Measurements from ENCODE around the gene SUPT6H. TPM values are rescaled to one million over a fixed set of nuclear protein-coding genes. Genes with fewer than 3 reads are reported as not detected.

Gene SUPT6H
- total RNA-seq, 1 donor from 2014 or later: 29.9 TPM

- Histone ChIP-seq H3K9ac (no peak overlapping the region), H3K9me3 (ENCODE audit: low read depth) (no peaks in the 10 kb centered on the region), H3K36me3 (peaks cover 7% of the 10 kb centered on the region), H3K27ac (peak overlapping the region; percentile 100), H3K79me2 (ENCODE audit: low read depth) (peaks cover 48% of the 10 kb centered on the region), H3K4me3 (peak overlapping the region; percentile 78), H3K27me3 (no peaks in the 10 kb centered on the region), H4K20me1 (ENCODE audit: low read depth) (peaks cover 64% of the 10 kb centered on the region), H3F3A (ENCODE audit: low read depth) (peaks cover 77% of the 10 kb centered on the region), H3K4me1 (peaks cover 16% of the 10 kb centered on the region), H3K4me2 (peak overlapping the region; percentile 88), H2AFZ (replicated peaks) (no peak overlapping the region)
- H3K27me3 Mint-ChIP-seq (ENCODE audit: insufficient read depth, low read depth): peaks cover 4% of the 10 kb centered on the region
- DNase-seq (ENCODE audit: low spot score): no peak
- peaks cover 31% of the 10 kb centered on the region for H3K4me1 Mint-ChIP-seq
- peak overlapping the region; percentile 91 for H3K4me3 Mint-ChIP-seq
- H3K27ac Mint-ChIP-seq: peak overlapping the region; percentile 53
- H3K9me3 Mint-ChIP-seq: no peaks in the 10 kb centered on the region
- peaks cover 4% of the 10 kb centered on the region for H3K36me3 Mint-ChIP-seq
- TF ChIP-seq EZH2 (IDR thresholded peaks at IDR 0.05) (no peak), EZH2phosphoT487 (IDR thresholded peaks at IDR 0.05) (no peak), CTCF (IDR thresholded peaks at IDR 0.05) (no peak)
Measured at GRCh38 chr17:28745786-28746411, 83.9 kb downstream of the SUPT6H start.

GRCh38 chr17:28746611-28747050 lies 84.6 kb downstream of the SUPT6H start:
- Mint-ChIP-seq H3K4me3 (peak overlapping the region; percentile 91), H3K36me3 (peaks cover 4% of the 10 kb centered on the region), H3K9me3 (no peaks in the 10 kb centered on the region), H3K27me3 (ENCODE audit: insufficient read depth, low read depth) (peaks cover 4% of the 10 kb centered on the region), H3K27ac (peak overlapping the region; percentile 89), H3K4me1 (peaks cover 31% of the 10 kb centered on the region)
- no peak overlapping the region for H3K9ac ChIP-seq
- peak overlapping the region; percentile 88 for H3K4me2 ChIP-seq
- no peak overlapping the region for H2AFZ ChIP-seq (replicated peaks)
- peaks cover 7% of the 10 kb centered on the region for H3K36me3 ChIP-seq
- H3K27me3 ChIP-seq: no peaks in the 10 kb centered on the region
- H3K9me3 ChIP-seq (ENCODE audit: low read depth): no peaks in the 10 kb centered on the region
- peaks cover 16% of the 10 kb centered on the region for H3K4me1 ChIP-seq
- TF ChIP-seq EZH2phosphoT487 (IDR thresholded peaks at IDR 0.05) (no peak), EZH2 (IDR thresholded peaks at IDR 0.05) (no peak), CTCF (IDR thresholded peaks at IDR 0.05) (no peak)
- peaks cover 67% of the 10 kb centered on the region for H4K20me1 ChIP-seq (ENCODE audit: low read depth)
- H3K4me3 ChIP-seq: peak overlapping the region; percentile 78
- peaks cover 82% of the 10 kb centered on the region for H3F3A ChIP-seq (ENCODE audit: low read depth)
- H3K27ac ChIP-seq: peak overlapping the region; percentile 41
- H3K79me2 ChIP-seq (ENCODE audit: low read depth): peaks cover 55% of the 10 kb centered on the region
- DNase-seq (ENCODE audit: low spot score): peak; percentile 63

GRCh38 chr17:28747051-28747691 lies 85.2 kb downstream of the SUPT6H start:
- Histone ChIP-seq H3K4me3 (peak overlapping the region; percentile 78), H2AFZ (replicated peaks) (no peak overlapping the region), H3K4me1 (peaks cover 16% of the 10 kb centered on the region), H3K79me2 (ENCODE audit: low read depth) (peaks cover 57% of the 10 kb centered on the region), H4K20me1 (ENCODE audit: low read depth) (peaks cover 68% of the 10 kb centered on the region), H3K4me2 (peak overlapping the region; percentile 88), H3K9me3 (ENCODE audit: low read depth) (no peaks in the 10 kb centered on the region), H3K27me3 (no peaks in the 10 kb centered on the region), H3F3A (ENCODE audit: low read depth) (peaks cover 88% of the 10 kb centered on the region), H3K27ac (peak overlapping the region; percentile 41), H3K9ac (no peak overlapping the region), H3K36me3 (peaks cover 7% of the 10 kb centered on the region)
- Mint-ChIP-seq H3K27ac (no peak overlapping the region), H3K27me3 (ENCODE audit: insufficient read depth, low read depth) (peaks cover 4% of the 10 kb centered on the region), H3K4me1 (peaks cover 31% of the 10 kb centered on the region), H3K36me3 (peaks cover 4% of the 10 kb centered on the region), H3K9me3 (no peaks in the 10 kb centered on the region), H3K4me3 (no peak overlapping the region)
- TF ChIP-seq EZH2 (IDR thresholded peaks at IDR 0.05): no peak
- TF ChIP-seq EZH2phosphoT487 (IDR thresholded peaks at IDR 0.05): no peak
- TF ChIP-seq CTCF (IDR thresholded peaks at IDR 0.05): no peak
- DNase-seq (ENCODE audit: low spot score): no peak

All from neural progenitor cell (in vitro differentiated cells).